Measurements from ENCODE around the gene ANKRD11.
"Not testable (repeated sequence)": the region's sequence is repeated elsewhere in the genome, so short reads cannot be mapped to it uniquely, and the experiment has no call there.

- not testable (repeated sequence) for TF ChIP-seq CTCF (optimal IDR thresholded peaks at IDR 0.05 in 1 of 3, IDR thresholded peaks at IDR 0.05 in 1 of 3, conservative IDR thresholded peaks at IDR 0.05 in 1 of 3; ENCODE audit: extremely low read depth in 1 of 3, insufficient read depth in 2 of 3, low read length in 3 of 3); EZH2 (IDR thresholded peaks at IDR 0.05; ENCODE audit: low read length)
Observed at GRCh38 chr16:89390224-89390583, 100.2 kb downstream of the ANKRD11 start.
